ENCODE measurements around the gene LGALSL. TPM values are rescaled to one million over a fixed set of nuclear protein-coding genes. Genes with fewer than 3 reads are reported as not detected.

Gene LGALSL
- total RNA-seq, 1 experiment from 2014 or later: 37.2 TPM

DNA sequence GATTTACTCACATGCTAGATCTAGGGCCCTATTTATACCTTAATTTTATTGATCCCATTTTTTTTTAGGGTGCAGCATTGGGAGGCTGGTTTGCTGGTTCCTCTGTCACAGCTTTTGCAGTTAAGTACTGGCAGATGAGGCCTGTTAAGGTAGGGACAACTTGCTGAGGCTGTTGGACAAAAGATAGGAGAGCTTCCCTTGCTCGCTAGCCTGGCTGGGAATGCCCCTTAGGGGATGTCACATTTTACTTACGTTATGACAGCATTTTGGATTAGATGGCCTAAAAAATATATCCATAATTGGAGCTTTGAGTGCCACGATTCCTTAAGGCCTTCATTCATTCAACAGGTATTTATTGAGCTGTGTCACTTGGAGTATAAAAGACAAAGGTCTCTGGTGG, 8.2 kb downstream of the LGALSL start:
- Mint-ChIP-seq H3K9me3 (ENCODE audit: unreplicated experiment) (no peaks in the 10 kb centered on the region), H3K36me3 (ENCODE audit: insufficient read depth, unreplicated experiment) (peaks cover 12% of the 10 kb centered on the region), H3K27me3 (ENCODE audit: insufficient read depth, unreplicated experiment) (no peaks in the 10 kb centered on the region), H3K27ac (ENCODE audit: unreplicated experiment) (no peak overlapping the region), H3K4me1 (ENCODE audit: low read depth, unreplicated experiment) (no peaks in the 10 kb centered on the region), H3K4me3 (ENCODE audit: unreplicated experiment) (no peak overlapping the region)
- Histone ChIP-seq H3K4me3 (ENCODE audit: low read depth, low read length) (no peak overlapping the region), H3K27me3 (replicated peaks; ENCODE audit: control insufficient read depth, insufficient read depth, low read length) (no peaks in the 10 kb centered on the region), H3K9me3 (no peaks in the 10 kb centered on the region), H3K36me3 (ENCODE audit: control insufficient read depth, insufficient read depth, low read length) (no peaks in the 10 kb centered on the region), H3K4me1 (no peaks in the 10 kb centered on the region)
- DNase-seq: no peak
- TF ChIP-seq, protein P1, sequence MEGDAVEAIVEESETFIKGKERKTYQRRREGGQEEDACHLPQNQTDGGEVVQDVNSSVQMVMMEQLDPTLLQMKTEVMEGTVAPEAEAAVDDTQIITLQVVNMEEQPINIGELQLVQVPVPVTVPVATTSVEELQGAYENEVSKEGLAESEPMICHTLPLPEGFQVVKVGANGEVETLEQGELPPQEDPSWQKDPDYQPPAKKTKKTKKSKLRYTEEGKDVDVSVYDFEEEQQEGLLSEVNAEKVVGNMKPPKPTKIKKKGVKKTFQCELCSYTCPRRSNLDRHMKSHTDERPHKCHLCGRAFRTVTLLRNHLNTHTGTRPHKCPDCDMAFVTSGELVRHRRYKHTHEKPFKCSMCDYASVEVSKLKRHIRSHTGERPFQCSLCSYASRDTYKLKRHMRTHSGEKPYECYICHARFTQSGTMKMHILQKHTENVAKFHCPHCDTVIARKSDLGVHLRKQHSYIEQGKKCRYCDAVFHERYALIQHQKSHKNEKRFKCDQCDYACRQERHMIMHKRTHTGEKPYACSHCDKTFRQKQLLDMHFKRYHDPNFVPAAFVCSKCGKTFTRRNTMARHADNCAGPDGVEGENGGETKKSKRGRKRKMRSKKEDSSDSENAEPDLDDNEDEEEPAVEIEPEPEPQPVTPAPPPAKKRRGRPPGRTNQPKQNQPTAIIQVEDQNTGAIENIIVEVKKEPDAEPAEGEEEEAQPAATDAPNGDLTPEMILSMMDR (IDR thresholded peaks at IDR 0.05; ENCODE audit: insufficient read depth in 1 of 2, low read depth in 1 of 2, low read length in 1 of 2, severe bottlenecking in 1 of 2, unreplicated experiment in 1 of 2): no peak
- intact Hi-C loops (cut with micrococcal nuclease; ENCODE audit: unreplicated experiment): no loop called here
- CTCF ChIA-PET: no interaction called here
- POLR2A ChIA-PET: no interaction called here
- BruUV-seq (replicated peaks): no TSS peak

DNA sequence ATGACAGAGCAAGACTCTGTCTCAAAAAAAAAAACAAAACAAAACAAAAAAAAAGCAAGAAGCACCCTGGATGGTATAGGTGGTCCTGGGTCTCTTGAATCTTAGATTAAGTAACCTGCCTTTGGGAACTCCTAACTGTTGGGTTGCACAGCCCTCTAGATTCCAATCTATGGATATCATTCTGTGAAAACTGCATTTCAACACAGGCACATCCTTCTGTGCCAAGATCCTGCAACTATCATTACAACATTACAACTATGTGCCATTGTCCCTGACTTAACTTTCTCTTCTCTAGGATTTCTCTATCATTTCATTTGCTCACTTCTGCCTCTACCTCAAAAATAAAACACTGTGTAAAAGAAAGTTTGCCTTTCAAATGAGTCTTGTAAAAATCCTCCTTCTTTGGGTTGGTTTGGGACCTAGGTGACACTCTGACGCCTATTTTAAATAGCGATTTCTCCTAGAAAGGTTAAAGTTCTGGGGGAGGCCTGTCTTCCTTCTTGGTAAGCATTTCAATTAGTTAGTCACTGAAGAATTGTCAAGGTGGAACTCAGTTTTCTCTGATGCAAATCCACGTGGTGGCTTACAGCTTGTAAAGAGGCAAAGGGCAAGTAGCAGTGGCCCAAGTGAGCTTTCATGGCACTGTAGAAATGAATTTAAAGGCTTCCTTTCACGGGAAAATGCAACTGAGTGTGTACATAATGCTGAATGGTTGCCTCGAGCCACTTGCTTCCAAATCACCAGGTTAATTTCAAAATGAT, 9.2 kb downstream of the LGALSL start:
- no peaks in the 10 kb centered on the region for H3K27me3 Mint-ChIP-seq (ENCODE audit: insufficient read depth, unreplicated experiment)
- Histone ChIP-seq H3K36me3 (ENCODE audit: control insufficient read depth, insufficient read depth, low read length) (no peaks in the 10 kb centered on the region), H3K4me1 (no peaks in the 10 kb centered on the region), H3K4me3 (ENCODE audit: low read depth, low read length) (no peak overlapping the region), H3K27me3 (replicated peaks; ENCODE audit: control insufficient read depth, insufficient read depth, low read length) (no peaks in the 10 kb centered on the region), H3K9me3 (no peaks in the 10 kb centered on the region)
- POLR2A ChIA-PET: no interaction called here
- H3K9me3 Mint-ChIP-seq (ENCODE audit: unreplicated experiment): no peaks in the 10 kb centered on the region
- DNase-seq: no peak
- H3K4me3 Mint-ChIP-seq (ENCODE audit: unreplicated experiment): no peak overlapping the region
- H3K27ac Mint-ChIP-seq (ENCODE audit: unreplicated experiment): no peak overlapping the region
- intact Hi-C loops (cut with micrococcal nuclease; ENCODE audit: unreplicated experiment): no loop called here
- BruUV-seq (replicated peaks): no TSS peak
- CTCF ChIA-PET: no interaction called here
- TF ChIP-seq, protein P1 (IDR thresholded peaks at IDR 0.05; ENCODE audit: insufficient read depth in 1 of 2, low read depth in 1 of 2, low read length in 1 of 2, severe bottlenecking in 1 of 2, unreplicated experiment in 1 of 2): no peak
- H3K4me1 Mint-ChIP-seq (ENCODE audit: low read depth, unreplicated experiment): no peaks in the 10 kb centered on the region
- peaks cover 4% of the 10 kb centered on the region for H3K36me3 Mint-ChIP-seq (ENCODE audit: insufficient read depth, unreplicated experiment)

DNA sequence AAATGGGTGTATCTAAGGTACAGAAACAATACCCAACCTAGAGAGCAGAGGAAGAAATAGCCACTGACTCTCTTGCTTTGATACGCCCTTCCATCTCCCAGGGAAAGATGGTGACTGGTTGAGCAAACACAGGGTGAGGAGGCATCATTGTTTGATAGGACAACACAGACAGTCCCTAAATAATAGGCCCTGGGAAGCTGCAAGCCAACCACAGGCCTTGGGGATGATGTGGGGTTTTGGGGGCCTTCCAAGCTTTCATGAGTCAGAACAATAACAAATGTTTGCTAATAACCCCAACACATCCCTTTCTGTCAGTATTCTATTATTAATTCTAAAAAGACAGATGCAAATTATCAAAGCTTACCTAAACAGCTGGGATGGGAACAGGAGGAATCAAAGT, 9.8 kb downstream of the LGALSL start:
- no peaks in the 10 kb centered on the region for H3K36me3 ChIP-seq (ENCODE audit: control insufficient read depth, insufficient read depth, low read length)
- no peaks in the 10 kb centered on the region for H3K27me3 Mint-ChIP-seq (ENCODE audit: insufficient read depth, unreplicated experiment)
- no peak for DNase-seq
- TF ChIP-seq, protein P1 (IDR thresholded peaks at IDR 0.05; ENCODE audit: insufficient read depth in 1 of 2, low read depth in 1 of 2, low read length in 1 of 2, severe bottlenecking in 1 of 2, unreplicated experiment in 1 of 2): no peak
- H3K9me3 Mint-ChIP-seq (ENCODE audit: unreplicated experiment): no peaks in the 10 kb centered on the region
- no peaks in the 10 kb centered on the region for H3K4me1 ChIP-seq
- BruUV-seq (replicated peaks): no TSS peak
- ChIA-PET POLR2A (no interaction called here), CTCF (no interaction called here)
- no peaks in the 10 kb centered on the region for H3K36me3 Mint-ChIP-seq (ENCODE audit: insufficient read depth, unreplicated experiment)
- no peaks in the 10 kb centered on the region for H3K4me1 Mint-ChIP-seq (ENCODE audit: low read depth, unreplicated experiment)
- H3K4me3 ChIP-seq (ENCODE audit: low read depth, low read length): no peak overlapping the region
- no peaks in the 10 kb centered on the region for H3K27me3 ChIP-seq (replicated peaks; ENCODE audit: control insufficient read depth, insufficient read depth, low read length)
- H3K9me3 ChIP-seq: no peaks in the 10 kb centered on the region
- no peak overlapping the region for H3K4me3 Mint-ChIP-seq (ENCODE audit: unreplicated experiment)
- H3K27ac Mint-ChIP-seq (ENCODE audit: unreplicated experiment): no peak overlapping the region
- intact Hi-C loops (cut with micrococcal nuclease; ENCODE audit: unreplicated experiment): no loop called here

All from Caco-2 (cell line).